GM20000 (cell line): ENCODE data around the gene MTA3.

Experiments used
- DNase-seq: peaks from one replicate; pipeline ENCODE4 v3.0.0; 2012; ENCODE audit warnings: low spot score
- CTCF ChIP-seq: IDR thresholded peaks from 2 replicates; pipeline ENCODE4 v1.5.1; 2012; ENCODE audit warnings: mild to moderate bottlenecking, control low read depth; ENCODE audit errors: extremely low read depth, missing control alignments

Gene MTA3

GRCh38 chr2:42802150-42802549 is 233.7 kb downstream of the MTA3 start:
- TF ChIP-seq CTCF: no peak
- no peak for DNase-seq

- TF ChIP-seq CTCF: no peak
- DNase-seq: no peak
Measured at GRCh38 chr2:42804338-42804737, 235.9 kb downstream of the MTA3 start.

- no peak for TF ChIP-seq CTCF
- DNase-seq: no peak
Measured at GRCh38 chr2:42804891-42805290, 236.5 kb downstream of the MTA3 start.
